CD4-positive, alpha-beta T cell treated with Interleukin-6 at 100 ng/mL for 8 hours (primary cell): ENCODE results near the gene CTDSPL.
"Not testable (repeated sequence)": the region's sequence is repeated elsewhere in the genome, so short reads cannot be mapped to it uniquely, and the experiment has no call there.

Experiments
- DNase-seq: peaks from one replicate; pipeline ENCODE4 v3.0.0-alpha.2; 2020; ENCODE audit warnings: mixed read lengths, low spot score

Gene CTDSPL

GRCh38 chr3:37861620-37862041 lies at the start of gene CTDSPL:
Gene CTDSPL, plus strand, starts transcription at chr3:37861880. Its CDS starts 320 bp downstream, at chr3:37862200.
- DNase-seq, result no peak

GRCh38 chr3:37812499-37812896 lies 49.2 kb upstream of the CTDSPL start:
- DNase-seq, result no peak

- DNase-seq, result no peak
These were observed 48.3 kb upstream of the CTDSPL start for GRCh38 chr3:37813403-37813802.

GRCh38 chr3:37814547-37814946 lies 47.1 kb upstream of the CTDSPL start:
- no peak for DNase-seq

- not testable (repeated sequence) for DNase-seq
These were observed 46.5 kb upstream of the CTDSPL start for GRCh38 chr3:37815156-37815555.

- no peak for DNase-seq
These were observed 45.4 kb upstream of the CTDSPL start for GRCh38 chr3:37816271-37816670.

- DNase-seq, result no peak
These were observed 42.1 kb upstream of the CTDSPL start for GRCh38 chr3:37819591-37819990.

GRCh38 chr3:37820286-37820685 lies 41.4 kb upstream of the CTDSPL start:
- DNase-seq, result no peak

GRCh38 chr3:37823189-37823588 lies 38.5 kb upstream of the CTDSPL start:
- DNase-seq, result no peak

GRCh38 chr3:37824090-37824953 lies 37.4 kb upstream of the CTDSPL start:
- DNase-seq, result no peak

- DNase-seq, result no peak
These were observed 36.7 kb upstream of the CTDSPL start for GRCh38 chr3:37824954-37825328.

- no peak for DNase-seq
These were observed 35.8 kb upstream of the CTDSPL start for GRCh38 chr3:37825744-37826400.

- no peak for DNase-seq
These were observed 35.2 kb upstream of the CTDSPL start for GRCh38 chr3:37826502-37826901.

GRCh38 chr3:37826933-37827332 lies 34.7 kb upstream of the CTDSPL start:
- DNase-seq, result no peak

- DNase-seq, result no peak
These were observed 29.2 kb upstream of the CTDSPL start for GRCh38 chr3:37832480-37832879.

- DNase-seq, result no peak
These were observed 28.1 kb upstream of the CTDSPL start for GRCh38 chr3:37833302-37834186.

- no peak for DNase-seq
These were observed 25.1 kb upstream of the CTDSPL start for GRCh38 chr3:37836589-37836988.

GRCh38 chr3:37847689-37848088 lies 14.0 kb upstream of the CTDSPL start:
- DNase-seq, result no peak

GRCh38 chr3:37849146-37849923 lies 12.3 kb upstream of the CTDSPL start:
- DNase-seq, result no peak

GRCh38 chr3:37852097-37852496 lies 9.6 kb upstream of the CTDSPL start:
- DNase-seq, result no peak

GRCh38 chr3:37852771-37853170 lies 8.9 kb upstream of the CTDSPL start:
- no peak for DNase-seq
